DMS153 (cell line): Measurements from ENCODE around the gene WDR70.
"Not testable (repeated sequence)": the region's sequence is repeated elsewhere in the genome, so short reads cannot be mapped to it uniquely, and the experiment has no call there.

ENCODE experiments used
- DNase-seq: peaks from one replicate; lab custom pipeline; 2025; lab: John Stamatoyannopoulos, UW

WDR70 gene

GRCh38 chr5:37379100-37379628 lies at the start of gene WDR70:
Gene WDR70, plus strand, starts transcription at chr5:37379318. Its CDS starts 50 bp downstream, at chr5:37379368.
- DNase-seq = peak; percentile 85

GRCh38 chr5:37334754-37335153 lies 44.4 kb upstream of the WDR70 start:
- not testable (repeated sequence) for DNase-seq

- not testable (repeated sequence) for DNase-seq
Observed at GRCh38 chr5:37342741-37343140, 36.4 kb upstream of the WDR70 start.

- no peak for DNase-seq
Observed at GRCh38 chr5:37355161-37355560, 24.0 kb upstream of the WDR70 start.

GRCh38 chr5:37370550-37370863 lies 8.6 kb upstream of the WDR70 start:
- DNase-seq = no peak

- DNase-seq = peak; percentile 96
Observed at GRCh38 chr5:37370864-37371726, 8.0 kb upstream of the WDR70 start, which contains the start of gene NUP155. Gene NUP155, minus strand, starts transcription at chr5:37371106. Its CDS starts 129 bp downstream, at chr5:37370977.

- DNase-seq = no peak
Observed at GRCh38 chr5:37375091-37375490, 4.0 kb upstream of the WDR70 start.

GRCh38 chr5:37378066-37378465 lies 1.1 kb upstream of the WDR70 start:
- DNase-seq = not testable (repeated sequence)

- DNase-seq = no peak
Observed at GRCh38 chr5:37391591-37391990, 12.5 kb downstream of the WDR70 start.

GRCh38 chr5:37396352-37396751 lies 17.2 kb downstream of the WDR70 start:
- no peak for DNase-seq

- DNase-seq = no peak
Observed at GRCh38 chr5:37400501-37400900, 21.4 kb downstream of the WDR70 start.

GRCh38 chr5:37412515-37412914 lies 33.4 kb downstream of the WDR70 start:
- DNase-seq = no peak

- DNase-seq = not testable (repeated sequence)
Observed at GRCh38 chr5:37415456-37415855, 36.3 kb downstream of the WDR70 start.

GRCh38 chr5:37417347-37417746 lies 38.2 kb downstream of the WDR70 start:
- DNase-seq = no peak

- DNase-seq = no peak
Observed at GRCh38 chr5:37424441-37424840, 45.3 kb downstream of the WDR70 start.

- no peak for DNase-seq
Observed at GRCh38 chr5:37428044-37428443, 48.9 kb downstream of the WDR70 start.

- no peak for DNase-seq
Observed at GRCh38 chr5:37435261-37435660, 56.1 kb downstream of the WDR70 start.

GRCh38 chr5:37436146-37436934 lies 57.2 kb downstream of the WDR70 start:
- DNase-seq = no peak

GRCh38 chr5:37437711-37438110 lies 58.6 kb downstream of the WDR70 start:
- DNase-seq = no peak

GRCh38 chr5:37445783-37446182 lies 66.7 kb downstream of the WDR70 start:
- not testable (repeated sequence) for DNase-seq

GRCh38 chr5:37448941-37449340 lies 69.8 kb downstream of the WDR70 start:
- no peak for DNase-seq

GRCh38 chr5:37451991-37452390 lies 72.9 kb downstream of the WDR70 start:
- not testable (repeated sequence) for DNase-seq

- not testable (repeated sequence) for DNase-seq
Observed at GRCh38 chr5:37453252-37453651, 74.1 kb downstream of the WDR70 start.
